IMR-90 (cell line): ENCODE data around the gene PAXX. TPM values are rescaled to one million over a fixed set of nuclear protein-coding genes. Genes with fewer than 3 reads are reported as not detected.
A peak's percentile ranks its signal among the peaks of the same experiment; 100 is the strongest.

ENCODE experiments used
- ATAC-seq: fragments of 200-7000 bp; cut with Tn5 transposase; 2 replicates; pipeline ENCODE4 v1.9.1; 2020; ENCODE audit warnings: low read depth, mild to moderate bottlenecking, moderate library complexity
- BruUV-seq: library from RNA; stranded (reverse); fragments of 400-500 nt; replicated peaks from 2 replicates; lab custom pipeline; 2021; lab: Mats Ljungman, UMichigan
- CTCF ChIA-PET: fragments of 300-600 bp; formaldehyde crosslinking; extraction: SDS; loops from one replicate; lab custom pipeline; 2021; ENCODE audit warnings: antibody characterized with exemption; lab: Yijun Ruan, JAX
- POLR2A ChIA-PET: fragments of 300-600 bp; sonication (Branson Sonifier 250); formaldehyde crosslinking; loops from one replicate; lab custom pipeline; 2022; ENCODE audit warnings: antibody characterized with exemption; ENCODE audit not compliant: unreplicated experiment; lab: Charles Lee
- DNase-seq: peaks from one replicate; pipeline ENCODE4 v3.0.0; 2013
- H2AFZ ChIP-seq: replicated peaks from 2 replicates; pipeline ENCODE3; 2013; ENCODE audit warnings: low read length, mild to moderate bottlenecking; ENCODE audit not compliant: poor library complexity
- H2AK5ac ChIP-seq: 2 replicates; pipeline ENCODE4 v1.6.1; 2013; ENCODE audit warnings: low read depth, low read length, inconsistent platforms
- H2AK9ac ChIP-seq: replicated peaks from 2 replicates; pipeline ENCODE3; 2013; ENCODE audit warnings: mild to moderate bottlenecking, low read depth, low read length, moderate library complexity; ENCODE audit not compliant: poor library complexity
- H2BK120ac ChIP-seq: 2 replicates; pipeline ENCODE4 v1.6.1; 2013; ENCODE audit warnings: low read depth, low read length, inconsistent platforms
- H2BK15ac ChIP-seq: 3 replicates; pipeline ENCODE4 v1.6.1; 2013; ENCODE audit warnings: low read depth, low read length, inconsistent platforms
- H2BK20ac ChIP-seq: 2 replicates; pipeline ENCODE4 v1.6.1; 2013; ENCODE audit warnings: low read depth, mild to moderate bottlenecking, inconsistent platforms, low read length, moderate library complexity
- H2BK5ac ChIP-seq: 2 replicates; pipeline ENCODE4 v1.6.1; 2013; ENCODE audit warnings: mild to moderate bottlenecking, low read depth, low read length, inconsistent platforms; ENCODE audit not compliant: poor library complexity, severe bottlenecking
- H3K14ac ChIP-seq: replicated peaks from 2 replicates; pipeline ENCODE4 v1.6.1; 2013; ENCODE audit warnings: low read depth, low read length, inconsistent platforms
- H3K18ac ChIP-seq: 2 replicates; pipeline ENCODE4 v1.6.1; 2013; ENCODE audit warnings: low read depth, low read length, control low read depth
- H3K23ac ChIP-seq: 2 replicates; pipeline ENCODE4 v1.6.1; 2013; ENCODE audit warnings: low read depth, low read length, inconsistent platforms
- H3K27ac ChIP-seq: 2 replicates; pipeline ENCODE4 v1.5.1; 2013; ENCODE audit warnings: mild to moderate bottlenecking, control low read depth, low read length; ENCODE audit not compliant: insufficient read depth
- H3K27me3 ChIP-seq: 2 replicates; pipeline ENCODE4 v1.6.1; 2013; ENCODE audit warnings: low read length; ENCODE audit not compliant: control insufficient read depth, insufficient read depth
- H3K36me3 ChIP-seq: 2 replicates; pipeline ENCODE4 v1.6.1; 2013; ENCODE audit warnings: low read length, mixed read lengths; ENCODE audit not compliant: control insufficient read depth, insufficient read depth
- H3K4ac ChIP-seq: 2 replicates; pipeline ENCODE4 v1.6.1; 2013; ENCODE audit warnings: low read depth, low read length, inconsistent platforms
- H3K4me1 ChIP-seq: 2 replicates; pipeline ENCODE4 v1.6.1; 2013; ENCODE audit warnings: low read length, mixed read lengths; ENCODE audit not compliant: control insufficient read depth, insufficient read depth
- H3K4me2 ChIP-seq: 2 replicates; pipeline ENCODE4 v1.6.1; 2013; ENCODE audit warnings: low read depth, mild to moderate bottlenecking, control low read depth, low read length, moderate library complexity
- H3K4me3 ChIP-seq: 2 replicates; pipeline ENCODE4 v1.5.1; 2013; ENCODE audit warnings: low read depth, mild to moderate bottlenecking, control low read depth, low read length, moderate library complexity; ENCODE audit not compliant: insufficient read depth
- H3K56ac ChIP-seq: 2 replicates; pipeline ENCODE4 v1.6.1; 2013; ENCODE audit warnings: low read length, inconsistent platforms; ENCODE audit not compliant: insufficient read depth; ENCODE audit errors: extremely low read depth
- H3K79me1 ChIP-seq, 2 experiments: 2 replicates each; pipeline ENCODE4 v1.6.1; 2013; ENCODE audit warnings: low read length in 2 of 2, inconsistent platforms in 1 of 2, low read depth in 1 of 2
- H3K9ac ChIP-seq: 2 replicates; pipeline ENCODE4 v1.6.1; 2013; ENCODE audit warnings: low read depth, low read length, control low read depth
- H3K9me1 ChIP-seq: 2 replicates; pipeline ENCODE4 v1.6.1; 2013; ENCODE audit warnings: low read length, inconsistent platforms; ENCODE audit not compliant: insufficient read depth
- H3K9me3 ChIP-seq: 2 replicates; pipeline ENCODE4 v1.6.1; 2013; ENCODE audit warnings: low read length; ENCODE audit not compliant: control insufficient read depth, insufficient read depth
- H4K20me1 ChIP-seq: 2 replicates; pipeline ENCODE4 v1.6.1; 2013; ENCODE audit warnings: low read length, inconsistent platforms; ENCODE audit not compliant: insufficient read depth
- H4K5ac ChIP-seq: 2 replicates; pipeline ENCODE4 v1.6.1; 2013; ENCODE audit warnings: mild to moderate bottlenecking, low read depth, low read length, control low read depth
- H4K8ac ChIP-seq, 2 experiments: 2 replicates each; pipeline ENCODE4 v1.6.1; 2013; ENCODE audit warnings: low read depth in 2 of 2, low read length in 2 of 2, control low read depth in 1 of 2, inconsistent platforms in 1 of 2
- H4K91ac ChIP-seq: 2 replicates; pipeline ENCODE4 v1.6.1; 2013; ENCODE audit warnings: low read depth, low read length, inconsistent platforms; ENCODE audit not compliant: insufficient read depth
- BHLHE40 ChIP-seq: fragments of 150-350 bp; IDR thresholded peaks from 2 replicates; pipeline ENCODE4 v1.6.1; 2016; ENCODE audit warnings: mild to moderate bottlenecking, low read depth, low read length
- CEBPB ChIP-seq: IDR thresholded peaks from 2 replicates; pipeline ENCODE4 v1.6.1; 2012; ENCODE audit warnings: low read depth, low read length, improper control_type of control experiment
- MAFK ChIP-seq: IDR thresholded peaks from 2 replicates; pipeline ENCODE4 v1.6.1; 2012; ENCODE audit warnings: low read depth, low read length, improper control_type of control experiment
- MAZ ChIP-seq: IDR thresholded peaks from 2 replicates; pipeline ENCODE4 v1.6.1; 2012; ENCODE audit warnings: low read depth, mild to moderate bottlenecking, low read length, improper control_type of control experiment, moderate library complexity, borderline replicate concordance
- MXI1 ChIP-seq: IDR thresholded peaks from 2 replicates; pipeline ENCODE4 v1.6.1; 2012; ENCODE audit warnings: low read depth, mild to moderate bottlenecking, low read length, moderate library complexity, borderline replicate concordance
- NFE2L2 ChIP-seq: fragments of 150-350 bp; IDR thresholded peaks from 2 replicates; pipeline ENCODE4 v1.6.1; 2016; ENCODE audit warnings: low read depth, mild to moderate bottlenecking, low read length
- RAD21 ChIP-seq: IDR thresholded peaks from 2 replicates; pipeline ENCODE4 v1.6.1; 2012; ENCODE audit warnings: low read length, improper control_type of control experiment
- RCOR1 ChIP-seq: IDR thresholded peaks from 2 replicates; pipeline ENCODE4 v1.6.1; 2012; ENCODE audit warnings: mild to moderate bottlenecking, low read length, improper control_type of control experiment; ENCODE audit not compliant: insufficient replicate concordance
- SMC3 ChIP-seq: fragments of 150-350 bp; IDR thresholded peaks from 2 replicates; pipeline ENCODE4 v1.6.1; 2016; ENCODE audit warnings: low read depth, mild to moderate bottlenecking, antibody characterized with exemption, low read length, moderate library complexity
- WGBS, 2 experiments: methylation state at CpG; one replicate each; pipeline versions ENCODE4 v1.1.5 to v1.1.7; 2013; ENCODE audit warnings: missing lambda C conversion rate in 2 of 2; ENCODE audit not compliant: insufficient read length in 1 of 2; ENCODE audit errors: extremely low coverage in 2 of 2; 5-methylcytosine and 5-hydroxymethylcytosine counted together
- dilution Hi-C: fragments of 300-500 bp; cut with HindIII; formaldehyde crosslinking; loops from one replicate; pipeline ENCODE4 v1.14.3; 2018; ENCODE audit warnings: low sequenced_read_pairs; ENCODE audit not compliant: unreplicated experiment
- in situ Hi-C: fragments of 300-500 bp; cut with MboI; formaldehyde crosslinking; loops from 3 replicates; pipeline ENCODE4 v1.14.3; 2019; ENCODE audit warnings: low sequenced_read_pairs, inconsistent platforms, mixed read lengths
- intact Hi-C: fragments of 100-400 bp; cut with micrococcal nuclease; formaldehyde crosslinking; loops from 2 replicates; pipeline ENCODE4 v1.10.0; 2022
- polyA plus RNA-seq, 3 experiments: library from polyadenylated mRNA; depleted of rRNA; stranded (reverse); fragments of >200 nt; gene quantifications; 2 replicates each; pipeline ENCODE4 v1.2.3, GENCODE V29; 2012; ENCODE audit warnings: low replicate concordance in 1 of 3
- total RNA-seq: library from RNA; depleted of rRNA; stranded (reverse); fragments of >200 nt; gene quantifications from 2 replicates; pipeline ENCODE4 v1.2.3, GENCODE V29; 2012
- TF ChIP-seq, protein P1 (sequence below): fragments of 150-350 bp; IDR thresholded peaks from 2 replicates; pipeline ENCODE4 v1.6.1; 2017; ENCODE audit warnings: mild to moderate bottlenecking, antibody characterized with exemption, low read length, low read depth
- TF ChIP-seq, protein P2 (sequence below): conservative IDR thresholded peaks from 2 replicates; pipeline ENCODE4 v1.5.1; 2012; ENCODE audit warnings: mild to moderate bottlenecking, low read depth, low read length, improper control_type of control experiment
- TF ChIP-seq, protein P3 (sequence below): fragments of 150-350 bp; IDR thresholded peaks from 2 replicates; pipeline ENCODE4 v1.6.1; 2016; ENCODE audit warnings: low read depth, mild to moderate bottlenecking, low read length, moderate library complexity, borderline replicate concordance

Gene PAXX
- total and polyA plus RNA-seq, 2 of the 4 experiments (the other 2 are of a cell fraction), result 5.7 to 24.6 TPM

DNA sequence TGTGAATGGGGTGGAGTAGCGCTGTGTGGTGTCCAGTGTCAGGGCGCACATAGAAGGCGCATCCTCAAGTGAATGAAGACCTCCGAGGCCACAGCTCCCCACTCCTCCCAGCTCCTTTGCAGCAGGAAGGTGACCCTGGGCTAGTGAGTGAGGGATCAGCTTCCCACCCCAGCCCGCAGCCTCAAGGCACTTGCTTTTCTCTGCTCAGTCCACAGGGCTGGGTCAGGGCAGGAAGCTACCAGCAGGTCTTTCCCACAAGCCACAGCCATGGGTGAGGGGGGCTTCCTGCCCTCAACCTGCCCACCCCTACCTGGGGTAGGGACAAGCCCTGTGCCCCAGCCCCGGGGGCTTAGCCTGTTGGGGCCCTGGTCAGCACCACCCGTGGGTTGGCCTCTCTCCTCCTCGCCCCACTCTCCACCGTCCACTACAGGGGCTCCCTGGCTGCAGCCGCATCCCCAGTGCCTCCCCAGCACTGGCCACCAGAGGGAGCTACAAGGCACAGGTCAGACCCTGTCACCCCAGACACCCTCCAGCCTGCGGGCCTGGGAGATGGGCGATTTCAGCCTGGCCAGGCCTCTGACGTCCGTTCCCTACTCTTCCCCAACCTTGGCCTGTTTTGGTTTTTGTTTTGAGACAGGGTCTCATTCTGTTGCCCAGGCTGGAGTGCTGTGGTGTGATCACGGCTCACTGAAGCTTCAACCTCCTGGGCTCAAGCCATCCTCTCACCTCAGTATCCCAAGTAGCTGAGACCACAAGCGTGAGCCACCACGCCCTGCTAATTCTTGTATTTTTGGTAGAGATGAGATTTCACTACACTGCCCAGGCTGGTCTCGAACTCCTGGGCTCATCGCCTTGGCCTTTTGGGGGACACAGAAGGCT lies 37.1 kb downstream of the PAXX start:
- Histone ChIP-seq H3K14ac (no peak overlapping the region), H2AFZ (peak overlapping the region; percentile 92), H4K5ac (no peak overlapping the region), H2AK9ac (peak overlapping the region; percentile 90), H3K9ac (no peak overlapping the region), H3K18ac (no peak overlapping the region), H4K20me1 (no peaks in the 10 kb centered on the region; the same call in 1 of the 2 replicates), H3K56ac (no peak overlapping the region), H2BK15ac (no peak overlapping the region), H2BK20ac (no peak overlapping the region), H3K79me1 (peaks cover 0 to 7% of the 10 kb centered on the region in 2 experiments; a peak in 2 of 4 replicates), H2BK5ac (no peak overlapping the region), H3K4me3 (no peak overlapping the region; the same call in 1 of the 2 replicates), H2BK120ac (no peak overlapping the region), H3K4ac (no peak overlapping the region), H3K9me1 (peaks cover 4% of the 10 kb centered on the region; the same call in 1 of the 2 replicates), H3K27me3 (peaks cover 2% of the 10 kb centered on the region; the same call in 1 of the 2 replicates), H2AK5ac (peak overlapping the region; percentile 30; the same call in 1 of the 2 replicates), H3K4me2 (peak overlapping the region; percentile 85; the same call in 1 of the 2 replicates), H4K91ac (no peak overlapping the region), H4K8ac (no peak overlapping the region), H3K9me3 (no peaks in the 10 kb centered on the region), H3K23ac (no peak overlapping the region), H3K36me3 (no peaks in the 10 kb centered on the region), H3K4me1 (peaks cover 5% of the 10 kb centered on the region), H3K27ac (no peak overlapping the region)
- BruUV-seq, result no TSS peak
- ChIA-PET POLR2A (no interaction called here), CTCF (interaction anchor here (0.5 to 1.4 kb wide), 13 partner anchors 17 to 240 kb away, joined by 3 to 9 read pairs (median 3); partner anchors contain the start of genes AJM1, NPDC1, PAXX and SAPCD2)
- intact Hi-C loops, result loop anchor here (1.0 to 2.0 kb wide), 2 partner anchors 22 to 242 kb away; no protein-coding TSS in a partner anchor
- TF ChIP-seq RAD21, result peak; percentile 41; the same call in 1 of the 2 replicates
- TF ChIP-seq NFE2L2, result no peak
- TF ChIP-seq, protein P1, sequence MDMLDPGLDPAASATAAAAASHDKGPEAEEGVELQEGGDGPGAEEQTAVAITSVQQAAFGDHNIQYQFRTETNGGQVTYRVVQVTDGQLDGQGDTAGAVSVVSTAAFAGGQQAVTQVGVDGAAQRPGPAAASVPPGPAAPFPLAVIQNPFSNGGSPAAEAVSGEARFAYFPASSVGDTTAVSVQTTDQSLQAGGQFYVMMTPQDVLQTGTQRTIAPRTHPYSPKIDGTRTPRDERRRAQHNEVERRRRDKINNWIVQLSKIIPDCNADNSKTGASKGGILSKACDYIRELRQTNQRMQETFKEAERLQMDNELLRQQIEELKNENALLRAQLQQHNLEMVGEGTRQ, result no peak
- TF ChIP-seq, protein P2, sequence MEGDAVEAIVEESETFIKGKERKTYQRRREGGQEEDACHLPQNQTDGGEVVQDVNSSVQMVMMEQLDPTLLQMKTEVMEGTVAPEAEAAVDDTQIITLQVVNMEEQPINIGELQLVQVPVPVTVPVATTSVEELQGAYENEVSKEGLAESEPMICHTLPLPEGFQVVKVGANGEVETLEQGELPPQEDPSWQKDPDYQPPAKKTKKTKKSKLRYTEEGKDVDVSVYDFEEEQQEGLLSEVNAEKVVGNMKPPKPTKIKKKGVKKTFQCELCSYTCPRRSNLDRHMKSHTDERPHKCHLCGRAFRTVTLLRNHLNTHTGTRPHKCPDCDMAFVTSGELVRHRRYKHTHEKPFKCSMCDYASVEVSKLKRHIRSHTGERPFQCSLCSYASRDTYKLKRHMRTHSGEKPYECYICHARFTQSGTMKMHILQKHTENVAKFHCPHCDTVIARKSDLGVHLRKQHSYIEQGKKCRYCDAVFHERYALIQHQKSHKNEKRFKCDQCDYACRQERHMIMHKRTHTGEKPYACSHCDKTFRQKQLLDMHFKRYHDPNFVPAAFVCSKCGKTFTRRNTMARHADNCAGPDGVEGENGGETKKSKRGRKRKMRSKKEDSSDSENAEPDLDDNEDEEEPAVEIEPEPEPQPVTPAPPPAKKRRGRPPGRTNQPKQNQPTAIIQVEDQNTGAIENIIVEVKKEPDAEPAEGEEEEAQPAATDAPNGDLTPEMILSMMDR, result peak; percentile 74
- TF ChIP-seq CEBPB, result no peak
- TF ChIP-seq BHLHE40, result no peak
- TF ChIP-seq SMC3, result peak; percentile 43
- TF ChIP-seq MAZ, result no peak
- TF ChIP-seq MAFK, result no peak
- no peak for TF ChIP-seq RCOR1
- TF ChIP-seq, protein P3, sequence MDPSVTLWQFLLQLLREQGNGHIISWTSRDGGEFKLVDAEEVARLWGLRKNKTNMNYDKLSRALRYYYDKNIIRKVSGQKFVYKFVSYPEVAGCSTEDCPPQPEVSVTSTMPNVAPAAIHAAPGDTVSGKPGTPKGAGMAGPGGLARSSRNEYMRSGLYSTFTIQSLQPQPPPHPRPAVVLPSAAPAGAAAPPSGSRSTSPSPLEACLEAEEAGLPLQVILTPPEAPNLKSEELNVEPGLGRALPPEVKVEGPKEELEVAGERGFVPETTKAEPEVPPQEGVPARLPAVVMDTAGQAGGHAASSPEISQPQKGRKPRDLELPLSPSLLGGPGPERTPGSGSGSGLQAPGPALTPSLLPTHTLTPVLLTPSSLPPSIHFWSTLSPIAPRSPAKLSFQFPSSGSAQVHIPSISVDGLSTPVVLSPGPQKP, result no peak
- TF ChIP-seq MXI1, result no peak
- dilution Hi-C loops, result no loop called here
- ATAC-seq (peak; percentile 69), DNase-seq (peak; percentile 36)
- in situ Hi-C loops, result no loop called here
- WGBS, 2 experiments, result 100% methylated on average over 2 of the region's 19 CpGs; no CpG with 5 or more reads in 1 of the 2 experiments
